ENCODE results near the gene NCOA1.

The NCOA1 gene

DNA sequence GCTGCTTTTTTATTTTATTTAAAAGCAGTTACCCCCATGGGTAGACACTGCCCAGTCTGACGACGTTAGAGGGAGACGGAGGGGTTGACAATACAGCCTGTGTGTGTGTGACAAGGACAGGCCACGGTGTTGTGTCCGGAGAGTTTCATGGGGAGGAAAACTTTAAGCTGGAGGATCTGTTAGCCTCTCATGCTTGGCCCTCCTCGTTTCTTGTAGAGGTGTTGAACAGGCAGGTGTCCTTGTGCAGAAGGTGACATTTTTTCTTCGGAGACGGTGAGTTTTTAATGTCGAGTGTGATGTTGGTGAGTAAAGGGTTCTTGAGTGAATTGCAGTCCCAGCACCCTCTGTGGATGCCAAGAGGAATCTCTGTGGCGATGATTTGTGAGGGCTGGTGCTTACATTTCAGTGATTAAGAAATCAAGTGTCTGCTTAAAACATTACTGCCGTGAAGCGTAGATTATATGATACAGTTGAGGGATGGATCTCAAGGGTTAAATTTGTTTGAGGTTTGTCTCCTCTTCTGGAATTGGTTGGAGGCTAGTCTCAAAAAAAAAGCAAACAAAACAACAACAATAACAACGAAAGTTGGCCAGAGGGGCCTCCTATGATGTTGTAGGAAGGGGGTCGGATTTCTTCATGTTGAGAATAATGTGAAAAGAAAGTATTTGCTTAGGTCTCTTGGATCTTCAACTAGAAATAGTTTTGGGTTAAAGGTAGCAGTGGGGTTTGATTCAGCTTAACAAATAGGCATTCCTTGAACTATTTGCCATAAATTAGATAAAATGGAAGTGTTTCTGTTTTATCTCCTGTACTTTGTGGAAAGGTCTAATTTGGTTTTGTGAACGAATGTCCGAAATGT lies 1.6 kb downstream of the NCOA1 start:
- TF ChIP-seq CSDC2 (CRISPR knock-in tag; IDR thresholded peaks at IDR 0.05) (no peak), GLIS3 (CRISPR knock-in tag; IDR thresholded peaks at IDR 0.05) (no peak), SNAI2 (CRISPR knock-in tag; IDR thresholded peaks at IDR 0.05) (no peak), ZNF8 (CRISPR knock-in tag; IDR thresholded peaks at IDR 0.05) (no peak), TOX (CRISPR knock-in tag; IDR thresholded peaks at IDR 0.05; ENCODE audit: borderline replicate concordance) (no peak)
- TF ChIP-seq, protein P1, sequence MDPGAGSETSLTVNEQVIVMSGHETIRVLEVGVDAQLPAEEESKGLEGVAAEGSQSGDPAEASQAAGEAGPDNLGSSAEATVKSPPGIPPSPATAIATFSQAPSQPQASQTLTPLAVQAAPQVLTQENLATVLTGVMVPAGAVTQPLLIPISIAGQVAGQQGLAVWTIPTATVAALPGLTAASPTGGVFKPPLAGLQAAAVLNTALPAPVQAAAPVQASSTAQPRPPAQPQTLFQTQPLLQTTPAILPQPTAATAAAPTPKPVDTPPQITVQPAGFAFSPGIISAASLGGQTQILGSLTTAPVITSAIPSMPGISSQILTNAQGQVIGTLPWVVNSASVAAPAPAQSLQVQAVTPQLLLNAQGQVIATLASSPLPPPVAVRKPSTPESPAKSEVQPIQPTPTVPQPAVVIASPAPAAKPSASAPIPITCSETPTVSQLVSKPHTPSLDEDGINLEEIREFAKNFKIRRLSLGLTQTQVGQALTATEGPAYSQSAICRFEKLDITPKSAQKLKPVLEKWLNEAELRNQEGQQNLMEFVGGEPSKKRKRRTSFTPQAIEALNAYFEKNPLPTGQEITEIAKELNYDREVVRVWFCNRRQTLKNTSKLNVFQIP (CRISPR knock-in tag; IDR thresholded peaks at IDR 0.05; ENCODE audit: borderline replicate concordance, low read depth) = no peak
- ATAC-seq = 0 out of 3 replicates have a peak, but pooled peaks have one; percentile 2

- no peak for ATAC-seq
- TF ChIP-seq ZC3H10 (CRISPR knock-in tag; IDR thresholded peaks at IDR 0.05) (no peak), TCF4 (CRISPR knock-in tag; IDR thresholded peaks at IDR 0.05; ENCODE audit: borderline replicate concordance) (no peak), ZNF565 (CRISPR knock-in tag; conservative IDR thresholded peaks at IDR 0.05; ENCODE audit: low read depth) (no peak), RARB (CRISPR knock-in tag; IDR thresholded peaks at IDR 0.05) (no peak), ESRRG (CRISPR knock-in tag; IDR thresholded peaks at IDR 0.05) (no peak), SNAI2 (CRISPR knock-in tag; IDR thresholded peaks at IDR 0.05) (no peak), TOX (CRISPR knock-in tag; IDR thresholded peaks at IDR 0.05; ENCODE audit: borderline replicate concordance) (no peak)
These were observed 2.7 kb downstream of the NCOA1 start for GRCh38 chr2:24493713-24494112.

GRCh38 chr2:24494410-24494809 lies 3.4 kb downstream of the NCOA1 start:
- TF ChIP-seq ESRRG (CRISPR knock-in tag; IDR thresholded peaks at IDR 0.05) (no peak), ZNF70 (CRISPR knock-in tag; IDR thresholded peaks at IDR 0.05) (no peak), CSDC2 (CRISPR knock-in tag; IDR thresholded peaks at IDR 0.05) (no peak), ZFP3 (CRISPR knock-in tag; IDR thresholded peaks at IDR 0.05) (no peak), ZNF565 (CRISPR knock-in tag; conservative IDR thresholded peaks at IDR 0.05; ENCODE audit: low read depth) (no peak), ZC3H10 (CRISPR knock-in tag; IDR thresholded peaks at IDR 0.05) (no peak), TOX (CRISPR knock-in tag; IDR thresholded peaks at IDR 0.05; ENCODE audit: borderline replicate concordance) (no peak), RARB (CRISPR knock-in tag; IDR thresholded peaks at IDR 0.05) (no peak), ARNTL (CRISPR knock-in tag; IDR thresholded peaks at IDR 0.05; ENCODE audit: borderline replicate concordance, low read depth) (no peak), ZNF8 (CRISPR knock-in tag; IDR thresholded peaks at IDR 0.05) (no peak), BACH2 (CRISPR knock-in tag; IDR thresholded peaks at IDR 0.05; ENCODE audit: borderline replicate concordance) (no peak), CSRNP3 (CRISPR knock-in tag; IDR thresholded peaks at IDR 0.05) (no peak), SNAI2 (CRISPR knock-in tag; IDR thresholded peaks at IDR 0.05) (no peak), CREB5 (CRISPR knock-in tag; IDR thresholded peaks at IDR 0.05; ENCODE audit: low read depth) (no peak), ISL1 (CRISPR knock-in tag; IDR thresholded peaks at IDR 0.05) (no peak), OSR1 (CRISPR knock-in tag; IDR thresholded peaks at IDR 0.05) (no peak), PPARA (CRISPR knock-in tag; IDR thresholded peaks at IDR 0.05; ENCODE audit: borderline replicate concordance) (no peak), TCF4 (CRISPR knock-in tag; IDR thresholded peaks at IDR 0.05; ENCODE audit: borderline replicate concordance) (no peak)
- ATAC-seq = no peak

- ATAC-seq = no peak
- no peak for TF ChIP-seq ZNF565 (CRISPR knock-in tag; conservative IDR thresholded peaks at IDR 0.05; ENCODE audit: low read depth)
- TF ChIP-seq CSDC2 (CRISPR knock-in tag; IDR thresholded peaks at IDR 0.05) = no peak
These were observed 4.4 kb downstream of the NCOA1 start for GRCh38 chr2:24495451-24495850.

DNA sequence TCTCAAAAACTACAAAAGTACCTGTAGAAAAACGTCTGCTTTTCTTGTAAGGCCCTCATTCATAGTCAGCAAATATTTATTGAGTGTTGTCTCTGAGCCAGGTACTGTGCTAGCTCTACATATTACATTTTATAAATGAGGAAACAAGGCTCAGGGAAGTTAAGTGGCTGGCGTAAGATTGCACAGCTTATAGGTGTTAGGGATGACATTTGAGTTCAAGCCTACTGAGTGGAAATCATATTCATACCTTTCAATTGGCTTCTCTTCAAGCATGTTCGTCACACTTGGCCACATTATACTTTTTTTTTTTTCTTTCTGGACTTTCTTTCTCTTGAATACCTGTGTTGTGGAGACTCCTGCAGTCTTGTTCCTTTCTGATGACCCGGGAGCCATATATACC lies 5.9 kb downstream of the NCOA1 start:
- no peak for TF ChIP-seq ZNF8 (CRISPR knock-in tag; IDR thresholded peaks at IDR 0.05)
- no peak for TF ChIP-seq PATZ1 (CRISPR knock-in tag; IDR thresholded peaks at IDR 0.05; ENCODE audit: borderline replicate concordance)
- no peak for TF ChIP-seq ZFP3 (CRISPR knock-in tag; IDR thresholded peaks at IDR 0.05)
- ATAC-seq = no peak

All from SK-N-SH treated with all-trans-retinoic acid at 6 μM for 48 hours (cell line).